ENCODE measurements around the gene RSAD2.
"Not testable (repeated sequence)": the region's sequence is repeated elsewhere in the genome, so short reads cannot be mapped to it uniquely, and the experiment has no call there.

RSAD2 gene

DNA sequence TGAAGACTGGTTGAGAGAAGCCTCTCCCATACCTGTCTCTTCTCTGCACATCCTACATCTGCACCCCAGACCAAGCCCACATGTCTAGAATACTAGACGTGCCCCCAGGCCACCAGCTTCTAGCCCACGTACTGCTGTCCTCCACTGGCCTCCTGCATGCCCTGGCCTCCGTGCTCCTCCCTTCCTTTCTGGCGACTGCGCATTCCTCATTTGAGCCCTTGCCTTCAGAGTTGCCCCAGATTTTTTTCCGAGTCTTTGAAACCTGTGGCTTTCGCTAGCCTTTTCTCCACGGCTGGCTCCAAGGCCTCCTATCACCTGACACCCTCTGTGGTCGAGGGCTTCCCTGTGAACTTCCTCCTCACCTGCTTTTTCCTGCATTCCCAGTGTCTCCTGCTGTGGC, 50.9 kb downstream of the RSAD2 start:
- no peak for DNase-seq

- DNase-seq, result no peak
These were observed 51.7 kb downstream of the RSAD2 start for GRCh38 chr2:6929196-6929819.

DNA sequence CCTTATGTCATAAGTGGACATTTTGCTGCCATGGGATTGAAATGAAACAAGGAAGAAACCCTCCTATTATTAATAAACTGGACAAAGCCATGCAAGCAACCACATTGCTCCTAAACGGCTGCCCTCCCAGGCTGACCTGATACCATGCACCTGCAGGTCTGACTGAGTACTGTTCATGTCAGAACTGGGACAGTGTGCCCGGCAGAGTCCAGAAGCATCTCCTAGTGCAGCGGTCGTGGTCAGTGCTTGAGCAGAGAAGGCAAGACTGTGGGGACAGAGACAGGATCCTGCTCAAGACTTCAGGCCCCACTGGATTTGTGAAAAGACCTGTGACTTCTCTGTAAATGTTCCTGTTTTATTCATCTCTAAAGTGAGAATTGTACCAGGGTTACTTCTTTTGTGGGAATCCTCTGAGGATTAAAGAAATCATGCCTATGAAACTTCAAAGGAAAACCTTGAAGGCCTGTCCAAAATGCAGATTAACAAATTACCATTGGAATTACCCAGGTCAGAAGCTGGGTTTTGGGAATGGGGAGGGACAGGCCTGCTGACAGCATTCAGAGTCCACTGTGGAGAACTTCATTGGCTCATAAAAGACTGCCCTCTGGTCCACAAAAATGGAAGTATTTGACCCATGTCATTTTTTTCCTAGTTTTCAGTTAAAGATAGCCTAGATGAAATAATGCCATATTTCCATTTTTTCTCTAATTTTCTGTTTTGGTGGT, 53.5 kb downstream of the RSAD2 start:
- DNase-seq, result no peak

DNA sequence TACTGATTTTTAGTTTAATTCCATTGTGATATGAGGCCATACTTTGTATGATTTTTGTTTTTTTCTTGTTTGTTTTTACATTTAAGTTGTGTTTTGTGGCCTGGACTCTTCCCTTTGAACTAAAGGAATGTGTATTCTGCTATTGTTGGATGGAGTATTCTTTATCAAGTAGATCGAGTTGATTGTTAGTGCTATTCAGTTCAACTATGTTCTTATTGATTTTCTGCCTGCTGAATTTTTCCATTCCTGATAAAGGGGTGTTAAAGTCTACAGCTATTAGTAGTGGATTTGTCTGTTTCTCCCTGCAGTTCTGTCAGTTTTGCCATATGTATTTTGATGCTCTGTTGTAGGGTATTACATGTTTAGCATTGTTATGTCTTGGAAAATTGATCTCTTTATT, 54.2 kb downstream of the RSAD2 start:
- DNase-seq, result no peak

DNA sequence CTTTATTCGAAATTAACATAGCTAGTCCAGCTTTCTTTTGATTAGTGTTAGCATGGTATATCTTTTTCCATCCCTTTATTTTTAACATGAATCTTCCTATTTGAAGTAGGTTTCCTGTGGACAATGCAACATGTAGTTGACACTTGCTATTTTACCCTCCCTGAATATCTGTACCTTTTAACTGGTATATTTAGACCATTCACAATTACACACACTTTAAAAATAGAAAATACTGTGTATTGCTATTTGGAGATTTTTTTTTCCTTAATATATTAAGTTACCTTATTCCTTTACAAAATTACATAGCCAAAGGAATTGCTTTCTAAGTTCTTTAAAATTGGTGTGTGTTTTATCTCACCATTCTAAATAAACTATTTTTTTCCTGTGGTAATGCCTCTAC, 54.6 kb downstream of the RSAD2 start:
- DNase-seq, result no peak

DNA sequence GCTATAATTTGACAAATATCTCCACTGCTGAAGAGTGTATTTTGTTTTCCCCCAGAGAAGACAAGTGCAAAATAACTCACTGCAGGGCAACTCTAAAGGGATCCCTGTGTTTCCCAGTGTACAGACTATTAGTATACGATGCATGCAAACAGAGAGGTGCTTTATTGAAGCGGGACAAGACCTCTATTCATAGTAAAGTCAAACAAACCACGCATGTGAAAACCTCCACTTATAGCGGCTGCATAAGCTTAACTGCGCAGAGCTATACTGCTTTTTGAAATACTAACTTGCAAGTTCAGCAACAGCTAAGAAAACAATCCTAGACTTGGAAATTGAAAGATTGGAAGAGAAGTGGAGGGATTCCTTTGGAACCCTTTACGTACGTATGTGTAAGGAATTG, 55.3 kb downstream of the RSAD2 start:
- no peak for DNase-seq

DNA sequence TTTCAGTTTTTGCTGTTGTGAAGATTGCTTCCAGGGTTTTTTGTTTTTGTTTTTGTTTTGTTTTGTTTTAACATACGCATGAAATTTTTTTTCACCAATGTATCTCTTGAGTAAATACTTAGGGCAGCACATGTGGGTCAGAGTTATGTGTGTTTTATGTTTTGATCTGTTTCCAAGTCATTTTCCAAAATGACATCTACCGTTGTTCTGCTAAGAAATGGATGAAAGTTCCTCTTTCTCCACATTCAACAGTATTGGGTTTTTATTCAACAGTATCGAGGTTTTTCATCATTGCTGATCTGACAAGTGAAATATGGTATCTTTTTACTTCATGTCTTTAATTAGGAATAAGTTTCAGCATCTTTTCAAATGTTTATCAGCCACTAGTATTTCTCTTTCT, 56.3 kb downstream of the RSAD2 start:
- DNase-seq, result no peak

DNA sequence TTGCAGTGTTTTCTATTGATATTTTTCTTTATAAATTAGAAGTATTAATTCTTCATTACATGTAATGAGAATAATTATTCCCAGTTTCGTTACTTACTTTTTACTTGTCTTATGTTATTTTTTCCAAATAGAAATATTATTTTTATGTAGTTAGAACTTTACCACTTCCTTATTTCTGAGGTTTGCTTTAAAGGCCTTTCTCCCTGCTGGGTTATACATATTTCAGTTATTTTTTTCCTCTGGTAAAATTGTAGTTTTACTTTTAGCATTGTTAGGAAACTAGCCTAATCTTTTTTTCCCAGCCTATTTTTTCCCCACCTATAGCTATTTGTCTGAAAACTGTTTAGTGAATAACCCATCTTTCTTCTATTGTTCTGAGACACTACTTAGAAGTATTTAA, 56.8 kb downstream of the RSAD2 start:
- no peak for DNase-seq

- DNase-seq, result no peak
These were observed 57.4 kb downstream of the RSAD2 start for GRCh38 chr2:6934758-6935651.

DNA sequence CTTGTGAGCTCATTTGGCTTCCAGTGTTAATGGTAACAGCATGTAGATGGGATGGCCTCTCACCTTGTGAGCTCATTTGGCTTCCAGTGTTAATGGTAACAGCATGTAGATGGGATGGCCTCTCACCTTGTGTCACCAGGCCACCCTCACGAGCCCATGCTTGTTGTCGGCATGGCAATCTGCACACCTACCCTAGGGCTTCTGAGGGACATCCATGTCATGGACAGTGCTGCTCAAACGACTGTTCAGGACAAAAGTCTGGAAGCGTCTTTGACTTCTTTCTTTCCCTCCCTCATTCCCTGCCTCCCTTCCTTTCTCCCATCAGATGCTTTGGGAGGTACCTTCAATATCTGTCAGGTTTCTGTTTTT, 58.1 kb downstream of the RSAD2 start:
- not testable (repeated sequence) for DNase-seq

DNA sequence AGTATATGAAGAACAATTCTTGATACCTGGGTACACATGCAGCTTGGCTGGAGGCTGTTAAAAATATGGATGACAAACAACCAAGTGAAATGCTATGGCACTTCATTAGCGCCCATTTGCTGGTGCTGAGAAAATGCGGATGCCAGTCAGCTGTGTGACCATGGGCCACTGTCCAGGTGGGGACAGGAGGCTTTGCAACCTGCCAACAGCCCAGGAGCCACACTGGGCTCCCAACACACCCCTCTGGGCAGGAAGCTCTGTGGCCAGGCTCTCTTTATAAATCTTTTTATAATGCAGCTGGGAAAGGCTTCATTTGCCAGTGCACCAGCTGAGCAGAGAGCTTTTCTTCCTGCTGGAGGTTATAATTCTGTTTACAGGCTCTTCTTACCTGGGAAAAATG, 59.6 kb downstream of the RSAD2 start:
- DNase-seq, result peak; percentile 30

DNA sequence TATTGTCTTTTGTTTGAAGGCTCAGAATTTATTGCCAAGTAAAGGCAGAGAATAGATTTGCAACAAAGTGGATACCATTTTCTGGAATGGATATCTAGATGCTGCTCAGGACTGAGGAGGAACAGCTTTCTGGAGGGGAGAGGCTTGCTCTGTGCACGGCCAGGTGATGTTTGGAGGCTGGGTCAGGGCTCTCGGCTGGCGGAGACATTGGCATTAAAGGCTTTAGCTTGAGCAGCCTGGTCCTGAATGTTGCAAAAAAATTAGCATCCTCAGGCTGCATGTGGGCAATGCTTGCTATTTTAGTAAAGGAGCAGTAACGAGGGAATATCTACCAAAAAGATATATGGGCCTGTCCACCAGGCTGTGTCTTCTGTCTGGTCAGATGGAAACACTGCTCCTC, 60.0 kb downstream of the RSAD2 start:
- no peak for DNase-seq

- DNase-seq, result no peak
These were observed 61.5 kb downstream of the RSAD2 start for GRCh38 chr2:6939071-6939470.

GRCh38 chr2:6940820-6941219, 63.2 kb downstream of the RSAD2 start:
- DNase-seq, result no peak

DNA sequence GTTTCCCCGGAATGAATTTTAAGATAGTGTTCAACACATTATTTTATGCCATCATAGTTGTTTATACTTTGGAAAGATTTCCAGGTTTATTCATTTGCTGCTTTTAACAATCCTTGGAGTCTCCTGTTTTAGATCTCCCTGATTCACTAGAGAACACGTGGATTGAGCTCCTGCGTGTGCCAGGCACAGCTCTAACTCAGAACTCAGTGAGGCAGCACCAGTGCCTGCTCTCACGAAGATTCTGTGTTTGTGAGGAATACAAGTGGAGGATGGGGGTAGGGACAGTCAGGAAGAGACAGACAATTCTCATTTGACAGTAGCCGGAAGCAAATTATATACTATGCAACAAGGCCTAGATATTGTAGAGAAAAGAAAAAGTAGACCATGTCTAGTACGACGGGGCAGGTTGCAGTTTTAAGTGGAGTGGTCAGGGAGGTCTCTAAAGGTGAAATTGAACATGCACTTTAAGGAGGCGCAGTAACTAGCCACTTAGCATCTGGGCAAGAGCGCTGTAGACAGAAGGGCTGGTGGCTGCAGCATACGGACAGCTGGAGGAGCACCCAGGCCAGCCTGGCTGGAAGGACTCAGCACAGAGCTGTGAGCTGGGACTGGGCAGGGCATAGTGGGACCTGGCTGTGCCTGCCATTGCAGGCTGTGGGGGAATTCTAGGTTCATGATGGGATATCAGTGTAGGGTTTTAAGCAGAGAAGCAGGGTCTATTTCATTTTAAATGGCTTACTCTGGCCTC, 63.9 kb downstream of the RSAD2 start:
- DNase-seq, result no peak

GRCh38 chr2:6942848-6943247, 65.3 kb downstream of the RSAD2 start:
- no peak for DNase-seq

GRCh38 chr2:6943523-6943922, 65.9 kb downstream of the RSAD2 start:
- DNase-seq, result no peak

GRCh38 chr2:6943971-6944370, 66.4 kb downstream of the RSAD2 start:
- DNase-seq, result no peak

- no peak for DNase-seq
These were observed 67.0 kb downstream of the RSAD2 start for GRCh38 chr2:6944555-6944954.

GRCh38 chr2:6945087-6945813, 67.7 kb downstream of the RSAD2 start:
- no peak for DNase-seq

GRCh38 chr2:6945821-6946220, 68.2 kb downstream of the RSAD2 start:
- no peak for DNase-seq

GRCh38 chr2:6946722-6947121, 69.1 kb downstream of the RSAD2 start:
- DNase-seq, result no peak
